Ammon's horn (tissue), 1 donor: ENCODE results near the gene MRPL2.
"Not testable (repeated sequence)": the region's sequence is repeated elsewhere in the genome, so short reads cannot be mapped to it uniquely, and the experiment has no call there.

Experiments
- DNase-seq: peaks from one replicate; pipeline ENCODE4 v3.0.0-alpha.2; 2016; ENCODE audit warnings: low spot score

Gene MRPL2

DNA sequence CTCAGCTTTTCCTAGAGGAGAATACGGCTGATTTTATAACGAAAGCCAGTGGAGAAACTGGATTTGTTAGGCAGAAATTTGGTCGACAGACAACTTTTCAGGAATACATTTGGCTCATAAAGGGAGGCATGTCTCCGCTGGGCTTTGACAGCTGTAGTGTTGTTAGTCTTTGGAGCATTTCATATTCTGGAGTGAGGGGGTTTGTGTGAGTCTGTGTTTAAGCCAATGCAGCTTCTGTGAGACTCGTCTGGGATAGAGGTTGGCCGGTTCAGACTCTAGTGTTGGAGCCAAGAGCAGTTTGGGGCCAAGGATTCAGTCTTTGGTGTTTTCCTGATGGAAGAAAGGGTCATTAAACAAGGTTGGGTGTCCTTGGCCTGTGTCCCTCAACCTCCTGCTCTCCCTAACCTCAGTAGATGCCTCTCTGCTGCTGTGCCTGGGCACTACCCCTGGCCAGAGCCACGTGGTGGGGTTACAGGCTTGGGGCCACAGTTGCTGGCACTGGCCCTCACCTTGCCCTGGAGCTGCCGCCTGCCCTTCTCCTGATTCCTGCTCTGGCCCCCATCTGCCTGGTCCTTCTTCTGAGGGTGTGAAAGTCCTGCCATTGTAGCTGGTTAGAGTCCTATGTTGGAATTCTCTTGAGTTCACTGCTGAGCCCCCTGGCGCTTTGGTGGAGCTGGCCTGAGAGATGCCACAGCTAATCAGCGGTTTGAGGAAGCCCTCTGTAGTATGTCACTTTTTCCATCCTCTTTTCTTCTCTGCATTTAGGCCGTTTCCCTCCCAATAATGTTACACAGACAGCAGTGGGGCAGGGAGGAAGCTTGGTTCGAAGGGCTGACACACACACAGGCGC, 23.8 kb upstream of the MRPL2 start:
- no peak for DNase-seq

DNA sequence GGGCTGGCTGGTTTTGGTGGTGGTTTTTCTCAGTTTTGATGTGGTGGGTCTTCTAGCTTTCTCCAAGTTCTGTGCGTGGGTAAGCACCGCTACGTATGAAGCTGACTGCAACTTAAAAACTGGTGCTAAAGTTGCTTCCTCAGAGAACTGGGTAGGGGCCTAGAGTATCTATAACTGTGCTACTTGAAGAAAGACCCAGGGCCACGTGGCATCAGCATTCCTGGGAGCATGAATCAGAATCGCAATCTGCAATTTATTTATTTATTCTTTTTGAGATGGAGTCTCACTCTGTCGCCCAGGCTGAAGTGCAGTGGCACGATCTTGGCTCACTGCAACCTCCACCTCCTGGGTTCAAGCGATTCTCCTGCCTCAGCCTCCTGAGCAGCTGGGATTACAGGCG, 22.7 kb upstream of the MRPL2 start:
- DNase-seq = not testable (repeated sequence)

DNA sequence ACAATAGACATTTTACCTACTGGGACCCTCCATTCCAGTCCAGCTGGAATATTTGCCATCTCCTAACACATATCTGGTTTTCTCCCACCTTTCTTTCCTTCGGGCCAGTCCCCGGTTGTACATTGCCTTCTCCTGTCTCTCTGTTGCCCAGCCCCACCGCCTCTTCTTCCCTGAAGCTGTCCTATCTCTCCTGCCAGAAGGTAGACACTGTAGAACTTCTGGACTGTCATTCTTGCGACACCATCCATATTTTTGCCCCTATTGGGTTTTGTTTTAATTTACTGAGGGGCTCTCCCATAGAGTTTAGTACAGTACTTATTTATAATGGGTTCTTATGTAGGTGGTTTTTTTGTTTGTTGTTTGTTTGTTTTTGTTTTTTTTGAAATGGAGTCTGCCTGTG, 21.8 kb upstream of the MRPL2 start:
- no peak for DNase-seq

DNA sequence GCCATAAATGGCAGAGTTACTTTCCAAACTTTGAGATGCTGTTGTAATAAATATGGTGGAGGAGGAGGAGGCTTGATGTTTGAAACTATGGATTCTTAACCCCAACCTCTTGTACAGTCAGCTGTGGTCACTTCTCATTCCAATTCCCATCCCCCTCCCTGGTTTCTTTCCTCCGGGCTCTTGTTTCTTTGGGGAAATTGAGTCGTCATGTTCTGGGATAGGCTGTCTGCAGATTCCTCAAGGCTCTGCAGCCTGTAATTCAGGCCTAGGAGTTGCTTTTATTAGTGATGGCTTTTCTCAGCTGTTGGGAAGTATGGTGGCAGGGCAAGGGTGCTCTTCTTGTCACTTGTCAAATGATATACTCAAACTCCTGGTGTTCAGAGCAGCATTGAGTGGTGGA, 19.5 kb upstream of the MRPL2 start:
- DNase-seq = no peak

DNA sequence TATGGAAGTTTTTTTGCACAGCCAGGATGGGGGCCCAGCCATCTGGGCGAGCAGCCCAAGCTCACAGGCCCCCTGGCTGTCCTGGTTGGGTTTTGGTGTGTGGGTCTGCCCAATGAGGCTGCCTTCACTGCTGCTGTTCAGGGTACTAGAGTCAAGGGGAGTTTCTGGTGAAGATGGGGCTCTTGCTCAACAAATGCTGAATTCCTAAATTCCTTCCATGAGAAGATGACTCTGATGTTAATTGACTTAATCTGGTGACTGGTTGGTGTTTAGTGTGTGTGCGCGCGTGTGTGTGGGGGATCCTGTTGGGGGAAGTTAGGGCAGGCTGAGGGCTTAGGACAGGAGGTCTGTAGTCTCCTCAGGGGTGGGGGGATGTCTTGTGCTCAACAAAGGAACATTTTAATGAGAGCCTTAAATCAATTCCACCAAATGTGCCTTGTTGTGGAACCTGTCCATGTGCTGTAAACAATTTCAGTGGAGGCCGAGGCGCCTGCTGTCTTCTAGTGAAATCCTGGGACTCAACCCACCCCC, 18.8 kb upstream of the MRPL2 start:
- no peak for DNase-seq

DNA sequence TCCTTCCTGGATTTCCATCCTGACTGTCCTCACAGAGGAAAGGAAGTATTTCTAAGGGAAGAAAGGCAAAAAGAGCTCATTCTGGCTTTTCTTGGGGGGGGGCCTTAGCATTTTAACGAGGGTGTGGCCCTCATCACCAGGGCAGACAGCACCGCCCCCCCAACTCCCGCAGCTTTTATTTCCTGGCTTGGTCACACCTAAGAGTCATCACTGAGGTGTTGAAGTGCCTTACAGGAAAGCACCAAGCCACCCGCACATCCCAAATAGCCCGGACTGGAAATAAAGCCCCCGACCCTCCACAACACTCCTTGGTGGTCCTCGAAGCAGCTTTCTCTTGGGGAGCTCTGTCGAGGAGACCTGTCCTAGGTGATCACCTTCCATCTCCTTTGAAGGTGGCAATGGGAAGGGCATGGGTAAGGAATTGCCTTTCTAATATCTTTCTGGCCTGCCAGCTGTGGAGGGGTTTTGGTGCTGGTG, 18.1 kb upstream of the MRPL2 start:
- no peak for DNase-seq

DNA sequence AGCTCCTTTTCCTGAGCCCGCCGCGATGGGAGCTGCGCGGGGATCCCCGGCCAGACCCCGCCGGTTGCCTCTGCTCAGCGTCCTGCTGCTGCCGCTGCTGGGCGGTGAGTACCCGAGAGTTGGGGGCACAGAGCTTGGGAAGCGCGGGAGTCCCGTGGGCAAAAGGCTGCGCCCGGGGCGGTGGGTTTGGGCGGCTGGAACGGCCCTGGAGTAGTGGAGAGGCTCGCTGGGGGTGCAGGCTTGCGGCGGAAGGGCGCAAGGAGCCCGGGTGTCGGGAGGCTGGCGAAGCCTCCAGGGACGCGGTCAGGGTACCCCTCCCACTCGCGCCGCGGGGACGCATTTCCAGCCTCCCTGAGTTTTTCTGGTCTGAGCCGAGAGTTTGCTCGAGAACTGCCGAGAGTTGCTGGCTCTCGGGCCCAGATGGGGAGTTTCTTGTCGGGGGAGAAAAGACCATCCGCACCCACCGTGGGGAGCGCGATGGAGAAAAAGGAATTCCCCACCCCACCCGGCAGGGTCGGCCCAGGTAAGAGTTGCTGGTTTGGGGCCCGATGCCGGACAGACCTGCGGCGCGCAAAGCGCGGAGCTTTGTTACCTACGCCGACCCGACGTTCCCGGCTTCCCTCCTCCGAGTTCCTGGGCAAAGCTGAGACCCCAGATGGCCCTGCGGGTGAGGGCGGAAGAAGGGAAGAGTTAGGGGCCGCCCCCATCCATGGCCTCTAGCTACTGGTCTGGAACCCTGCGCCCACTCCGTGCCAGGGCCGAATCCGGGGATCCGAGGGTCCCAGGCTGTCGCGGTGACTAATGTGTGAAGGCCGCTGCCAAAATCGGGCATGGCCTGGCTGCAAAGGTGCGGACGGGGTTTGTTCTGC, 17.5 kb upstream of the MRPL2 start:
- DNase-seq = no peak

DNA sequence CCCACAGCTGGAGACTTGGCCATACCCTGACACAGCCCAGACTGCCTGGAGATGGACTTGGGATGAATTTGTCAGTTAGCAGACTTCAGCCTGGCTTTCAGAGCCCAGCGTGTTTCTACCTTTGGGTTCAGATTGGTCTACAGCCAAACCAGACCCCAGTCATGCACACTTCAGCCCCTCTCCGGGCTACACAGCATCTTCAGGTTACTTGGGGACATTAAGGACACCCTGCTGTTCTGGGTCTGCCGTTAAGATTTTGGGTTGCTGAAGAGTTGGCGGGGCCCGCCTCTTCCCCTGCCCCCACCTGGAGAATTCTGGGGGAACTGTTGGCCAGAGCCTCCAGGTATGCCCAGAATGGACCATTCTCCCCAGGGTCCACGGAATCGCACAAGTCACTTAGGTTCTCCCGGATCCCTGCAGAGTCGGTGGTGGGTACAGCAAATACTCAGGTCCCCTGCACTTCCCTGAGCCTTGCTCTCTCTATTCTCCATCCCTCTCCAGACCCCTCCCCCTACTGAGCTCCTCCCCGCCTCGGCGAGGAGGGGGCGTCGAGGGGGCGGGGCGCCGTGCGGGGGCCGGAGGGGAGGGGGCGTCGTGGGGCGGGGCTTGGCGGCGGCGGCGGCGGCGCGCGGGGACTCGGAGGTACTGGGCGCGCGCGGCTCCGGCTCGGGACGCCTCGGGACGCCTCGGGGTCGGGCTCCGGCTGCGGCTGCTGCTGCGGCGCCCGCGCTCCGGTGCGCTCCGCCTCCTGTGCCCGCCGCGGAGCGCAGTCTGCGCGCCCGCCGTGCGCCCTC, 16.6 kb upstream of the MRPL2 start, which contains the start of gene PTK7:
TSS of gene PTK7 (plus strand) at position 645 of the 794 bp plus-strand sequence. CDS start 175 bp downstream, outside the sequence.
- peak; percentile 33 for DNase-seq

DNA sequence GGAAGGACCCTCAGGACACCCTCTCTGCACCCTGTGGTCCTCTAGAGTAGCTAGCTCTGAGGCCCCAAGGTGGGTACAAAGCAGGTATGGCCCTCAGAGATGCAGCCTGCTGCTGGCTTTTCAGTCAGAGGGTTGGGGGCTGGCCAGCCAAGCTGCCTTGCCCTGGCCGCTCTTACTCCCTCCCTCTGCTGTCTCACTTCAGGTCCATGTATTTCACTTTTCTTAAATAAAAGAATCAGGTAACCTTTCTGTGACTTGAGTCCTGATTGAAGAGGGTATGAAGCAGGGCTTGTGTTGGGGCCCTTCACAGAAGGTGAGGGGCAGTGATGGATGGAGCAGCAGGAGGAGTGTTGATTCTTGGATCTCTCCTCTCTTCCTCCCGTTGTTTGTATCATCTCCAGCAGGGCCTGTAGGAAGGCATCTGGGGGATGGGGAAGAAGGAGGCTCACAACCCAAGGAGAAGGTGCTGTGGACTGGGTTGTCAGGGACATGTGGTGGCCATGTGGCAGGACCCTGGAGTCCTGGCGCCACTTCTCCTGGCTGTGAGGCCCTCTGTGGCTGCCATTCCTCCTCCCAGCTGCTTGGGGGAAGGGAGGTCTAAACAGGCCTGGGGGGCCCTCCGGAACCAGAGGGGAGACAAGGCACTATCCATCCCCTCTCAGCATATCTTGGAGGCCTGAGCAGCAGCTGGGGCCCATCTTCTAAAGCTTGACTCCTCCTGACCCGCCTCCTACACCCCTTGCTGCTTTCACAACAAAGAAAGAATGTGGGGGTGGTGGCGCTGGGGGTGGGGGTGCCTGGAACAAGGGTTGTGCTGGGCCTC, 15.8 kb upstream of the MRPL2 start:
- DNase-seq = no peak

DNA sequence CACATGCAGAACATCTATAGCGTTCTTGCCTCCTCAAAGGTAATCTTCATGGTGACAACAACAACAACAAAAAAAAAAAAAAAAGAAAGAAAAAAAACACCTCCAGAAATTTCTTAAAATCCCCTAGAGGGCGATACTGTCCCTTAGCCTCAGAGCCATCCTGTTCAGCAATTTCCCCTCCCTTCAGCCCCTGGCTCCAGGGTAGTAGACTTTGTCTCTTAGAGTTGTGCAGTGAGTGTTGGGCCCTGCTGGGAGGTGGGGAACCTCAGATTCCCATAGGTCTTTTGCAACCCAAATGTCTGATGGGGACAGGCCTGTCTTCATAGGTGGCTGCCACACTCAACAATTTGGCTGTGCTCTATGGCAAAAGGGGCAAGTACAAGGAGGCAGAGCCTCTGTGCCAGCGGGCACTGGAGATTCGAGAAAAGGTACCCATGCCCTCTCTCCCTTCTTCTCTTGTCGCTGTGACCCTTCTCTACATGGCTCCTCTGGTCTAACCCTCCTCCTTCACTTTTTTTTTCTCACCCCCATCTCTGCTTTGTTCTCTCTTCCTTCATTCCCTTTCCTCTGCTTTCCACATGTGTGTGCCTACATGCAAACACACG, 10.9 kb upstream of the MRPL2 start:
- DNase-seq = no peak

DNA sequence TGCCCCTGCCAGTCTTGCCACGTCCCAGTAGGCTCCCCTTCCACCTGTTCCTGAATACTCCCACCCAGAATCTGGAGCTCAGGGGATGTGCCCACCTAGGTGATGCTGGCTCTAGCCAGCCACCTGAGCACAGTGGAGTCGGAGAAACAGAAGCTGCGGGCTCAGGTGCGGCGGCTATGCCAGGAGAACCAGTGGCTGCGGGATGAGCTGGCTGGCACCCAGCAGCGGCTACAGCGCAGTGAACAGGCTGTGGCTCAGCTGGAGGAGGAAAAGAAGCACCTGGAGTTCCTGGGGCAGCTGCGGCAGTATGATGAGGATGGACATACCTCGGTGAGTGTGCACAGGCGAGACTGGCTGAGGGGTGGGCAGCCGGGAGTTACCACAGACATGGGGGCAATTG, 3.6 kb upstream of the MRPL2 start:
- no peak for DNase-seq

DNA sequence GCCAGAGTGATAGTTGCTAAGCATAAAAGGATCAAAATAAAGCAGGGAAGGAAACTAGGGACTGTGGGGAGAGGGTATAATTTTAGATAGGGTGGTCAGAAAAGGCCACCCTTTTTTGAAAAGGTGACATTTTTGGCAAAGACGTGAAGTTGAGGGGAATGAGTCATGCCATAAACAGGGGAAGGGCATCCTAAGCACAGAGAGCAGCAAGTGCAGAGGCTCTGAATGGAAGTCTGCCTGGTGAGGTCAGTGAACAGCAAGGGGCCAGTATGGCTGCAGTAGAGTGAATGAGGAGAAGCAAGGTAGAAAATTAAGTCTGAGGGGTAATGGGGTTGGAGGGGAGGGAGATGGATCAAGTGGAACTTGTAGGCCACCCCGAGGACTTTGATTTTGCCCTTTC, 2.6 kb upstream of the MRPL2 start:
- DNase-seq = no peak

DNA sequence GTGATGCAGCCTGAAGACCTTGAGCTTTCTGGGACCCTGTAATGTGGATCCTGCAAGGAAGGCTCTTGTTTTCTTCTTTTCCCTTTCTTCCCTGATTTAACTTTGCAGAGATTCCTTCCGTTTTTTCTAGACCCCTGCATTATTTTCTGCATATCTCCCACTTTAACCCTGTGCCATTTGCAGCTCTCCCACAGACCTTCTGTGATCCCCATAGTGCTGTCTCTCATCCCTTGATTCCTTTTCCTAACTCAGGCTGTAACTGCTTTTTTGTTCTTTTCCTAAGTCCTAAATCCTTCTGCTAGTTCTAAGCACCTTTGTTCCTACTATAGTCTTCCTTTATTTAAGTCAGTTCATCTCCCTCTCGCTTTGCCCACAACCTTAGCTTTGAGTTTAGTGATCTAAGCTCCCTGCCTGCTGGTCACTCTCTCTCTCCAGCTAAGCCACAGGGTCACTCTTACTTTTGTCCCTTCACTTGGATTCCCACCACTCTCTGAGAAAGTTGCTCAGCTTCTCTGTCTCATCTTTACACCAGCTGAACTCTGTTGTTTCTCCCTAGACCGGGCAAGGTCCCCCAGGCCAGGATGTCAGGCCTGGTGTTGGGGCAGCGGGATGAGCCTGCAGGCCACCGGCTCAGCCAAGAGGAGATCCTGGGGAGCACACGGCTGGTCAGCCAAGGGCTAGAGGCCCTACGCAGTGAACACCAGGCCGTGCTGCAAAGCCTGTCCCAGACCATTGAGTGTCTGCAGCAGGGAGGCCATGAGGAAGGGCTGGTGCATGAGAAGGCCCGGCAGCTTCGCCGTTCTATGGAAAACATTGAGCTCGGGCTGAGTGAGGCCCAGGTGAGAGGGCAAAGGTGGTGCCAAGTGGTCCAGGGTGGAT, 1.8 kb upstream of the MRPL2 start:
- no peak for DNase-seq

DNA sequence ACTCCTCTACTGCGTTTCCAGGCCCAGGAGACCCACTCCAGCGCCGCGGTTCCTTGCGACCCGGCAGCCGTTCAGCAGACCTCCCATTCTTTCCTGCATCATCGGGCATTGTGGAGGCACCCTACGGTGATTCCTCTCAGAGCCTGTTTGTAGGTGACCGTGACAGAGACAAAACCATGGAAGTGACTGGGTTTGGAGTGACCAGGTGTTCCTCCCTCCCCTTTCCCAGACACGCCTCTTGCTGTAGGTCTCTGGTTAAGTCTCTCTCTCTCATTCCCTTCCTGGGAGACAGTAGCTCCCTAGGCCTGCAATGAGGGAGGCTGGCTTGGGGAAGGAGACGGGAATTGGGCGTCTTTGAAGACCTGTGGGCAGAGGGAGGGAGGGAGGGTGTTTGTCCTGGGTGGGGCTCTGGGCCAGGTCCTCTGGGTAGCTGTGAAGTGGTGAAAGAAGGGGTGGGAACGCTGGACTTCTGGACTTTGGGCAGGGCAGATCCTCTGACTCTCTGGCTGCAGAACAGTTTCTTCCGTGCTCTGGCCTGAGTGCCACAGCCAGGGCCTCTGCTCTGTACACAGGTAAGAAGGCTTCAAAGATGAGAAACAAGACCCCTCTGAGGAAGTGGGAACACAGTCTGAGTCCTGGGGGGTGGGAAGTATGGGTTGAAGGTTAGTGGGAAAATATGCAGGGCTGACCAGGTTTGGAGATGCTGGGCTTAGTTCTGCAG, 960 bp upstream of the MRPL2 start:
- DNase-seq = no peak

DNA sequence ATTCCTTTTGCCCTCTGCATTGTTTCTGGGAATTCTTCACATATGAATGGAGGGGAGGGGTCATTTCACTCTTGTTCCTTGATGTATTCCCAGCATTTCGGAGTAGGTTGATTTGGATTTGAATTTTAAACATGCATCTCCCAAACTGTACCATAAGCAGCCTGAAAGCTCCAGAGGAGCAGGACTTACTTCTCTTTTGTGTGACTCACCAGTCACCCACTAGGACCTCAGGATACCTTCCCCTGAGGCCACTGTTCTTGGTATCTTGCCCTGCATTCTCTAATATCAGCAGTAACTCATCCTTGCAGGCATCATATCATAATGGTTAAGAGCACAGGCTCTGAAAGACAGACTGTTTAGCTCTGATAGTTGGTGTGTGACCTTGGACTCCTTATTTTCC, 703 bp downstream of the MRPL2 start:
- no peak for DNase-seq

DNA sequence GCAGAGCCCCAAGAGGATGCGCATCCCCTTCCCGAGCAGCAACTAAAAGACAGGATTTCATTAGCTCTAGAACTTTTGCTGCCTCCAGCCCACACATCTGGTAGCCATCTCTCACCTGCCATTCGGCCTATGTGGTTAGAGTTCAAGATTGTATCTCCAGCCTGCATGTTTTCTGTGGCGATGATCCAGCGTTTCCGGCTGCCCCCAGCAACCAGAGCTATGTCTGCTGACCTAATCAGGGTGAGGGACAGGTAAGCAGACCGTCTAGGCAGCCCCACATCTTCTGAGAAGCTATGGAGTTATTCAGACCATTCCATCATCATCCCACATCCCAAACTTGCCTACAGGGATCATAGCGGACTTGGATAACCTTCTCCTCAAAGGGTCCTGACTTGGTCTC, 3.3 kb downstream of the MRPL2 start:
- no peak for DNase-seq

DNA sequence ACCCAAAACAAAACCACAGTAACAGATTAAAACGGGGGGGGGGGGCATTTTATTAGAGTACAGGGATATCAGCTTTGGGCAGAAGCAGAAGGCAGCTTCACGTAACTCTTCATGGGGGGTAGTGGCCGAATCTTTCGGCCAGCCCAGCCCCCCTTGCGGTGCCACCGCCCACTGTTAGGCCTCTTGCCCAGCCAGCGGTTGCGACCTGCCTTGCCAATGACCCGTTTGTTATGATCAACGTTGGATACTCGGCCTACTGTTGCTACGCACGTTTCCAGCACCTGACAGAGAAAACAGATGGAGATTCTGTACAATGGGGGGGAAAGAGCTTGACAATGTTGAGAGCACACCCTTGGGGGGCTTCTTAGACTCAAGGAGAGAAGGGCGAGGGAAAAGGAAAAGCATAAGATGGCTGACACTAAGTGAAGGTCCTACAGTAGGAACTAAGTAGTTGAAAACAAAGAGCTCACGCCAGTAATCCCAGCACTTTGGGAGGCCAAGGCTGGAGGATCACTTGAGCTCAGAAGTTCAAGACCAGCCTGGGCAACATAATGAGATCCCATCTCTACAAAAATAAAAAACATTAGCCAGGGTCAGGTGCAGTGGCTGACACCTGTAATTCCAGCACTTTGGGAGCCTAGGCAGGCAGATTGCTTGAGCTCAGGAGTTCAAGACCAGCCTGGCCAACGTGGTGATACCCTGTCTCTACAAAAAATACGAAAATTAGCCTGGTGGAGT, 4.9 kb downstream of the MRPL2 start:
- no peak for DNase-seq

DNA sequence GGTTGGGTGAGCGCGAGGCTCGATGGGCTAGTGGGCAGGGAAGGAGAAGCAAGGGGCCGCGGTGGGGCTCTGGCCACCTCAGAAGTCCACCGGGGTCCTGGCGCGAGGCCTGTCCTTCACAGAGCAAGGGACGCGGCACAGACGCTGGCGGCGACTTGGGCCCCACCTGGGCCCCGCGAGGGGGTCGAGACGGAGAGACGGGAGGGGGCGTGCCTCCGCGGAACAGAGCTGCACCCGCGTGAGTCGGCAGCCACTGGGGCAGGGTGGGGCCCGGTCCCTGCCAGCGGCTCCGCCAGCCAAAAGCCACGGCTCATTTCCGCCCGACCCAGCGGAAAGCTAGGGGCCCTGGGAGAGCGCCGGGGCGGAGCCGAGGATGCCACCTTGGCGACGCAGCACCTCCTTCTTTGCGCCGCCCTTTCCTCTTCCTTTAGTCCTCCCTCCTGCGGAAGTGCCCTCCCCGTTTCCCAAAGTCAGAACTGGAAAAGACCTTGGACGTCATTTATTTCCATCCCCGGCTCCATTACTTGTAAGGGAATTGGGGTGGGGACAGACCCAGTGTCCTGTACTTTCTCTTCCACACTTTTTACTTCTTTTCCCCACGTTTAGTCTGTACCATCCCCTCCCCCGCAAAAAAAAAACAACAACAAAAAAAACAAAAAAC, 5.6 kb downstream of the MRPL2 start, which contains the start of gene CUL7:
TSS of gene CUL7 (minus strand) at position 307 of the 661 bp plus-strand sequence. CDS start 1,063 bp downstream, outside the sequence.
- peak; percentile 91 for DNase-seq
